GM06990 (cell line): ENCODE results near the gene DGKE.

Experiments
- DNase-seq: peaks from one replicate; pipeline ENCODE4 v3.0.0-alpha.2; 2011; ENCODE audit not compliant: insufficient read length; ENCODE audit errors: extremely low read depth
- H3K27me3 ChIP-seq: replicated peaks from 2 replicates; pipeline ENCODE4 v1.6.0; 2011; ENCODE audit warnings: low read length; ENCODE audit not compliant: control insufficient read depth, insufficient read depth
- H3K36me3 ChIP-seq: 2 replicates; pipeline ENCODE4 v1.5.1; 2011; ENCODE audit warnings: low read length; ENCODE audit not compliant: control insufficient read depth, insufficient read depth
- H3K4me3 ChIP-seq: replicated peaks from 2 replicates; pipeline ENCODE4 v1.5.1; 2011; ENCODE audit warnings: low read depth, mild to moderate bottlenecking, control low read depth, low read length
- TF ChIP-seq, protein P1 (sequence below): IDR thresholded peaks from 2 replicates; pipeline ENCODE4 v1.5.1; 2011; ENCODE audit warnings: low read length, control low read depth, mild to moderate bottlenecking, inconsistent platforms; ENCODE audit not compliant: insufficient read depth, poor library complexity, severe bottlenecking

DGKE gene

DNA sequence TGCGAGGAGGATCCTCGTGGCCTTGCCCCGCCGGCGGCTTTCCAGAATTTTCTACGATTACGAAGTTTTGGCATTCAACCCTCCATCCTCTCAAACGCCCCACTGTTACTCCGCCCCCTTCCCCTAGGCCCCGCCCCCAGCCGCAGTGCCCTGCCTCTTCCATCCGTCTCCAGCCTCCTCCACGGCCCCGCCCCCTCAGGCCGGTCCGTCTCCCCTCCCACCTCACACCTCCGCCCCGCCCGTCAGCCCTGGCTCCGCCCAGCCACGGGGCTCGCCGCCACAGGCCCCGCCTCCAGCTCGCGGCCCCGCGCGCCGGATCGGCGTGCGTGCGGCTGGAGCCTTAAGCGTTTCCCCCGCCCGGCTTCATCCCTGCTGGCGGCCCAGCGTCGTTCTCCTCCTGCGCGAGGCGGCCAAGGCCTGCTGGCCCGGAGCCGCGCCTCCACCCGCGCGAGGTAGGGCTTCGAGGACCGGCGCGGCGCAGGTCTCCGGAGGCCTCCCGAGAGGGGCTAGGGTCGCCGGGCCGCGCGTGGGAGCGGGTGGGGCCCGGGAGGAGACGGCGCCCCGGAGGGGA is at the start of gene DGKE, which contains the start of gene C17orf67:
Gene DGKE, plus strand, starts transcription at position 343 of the 571 bp plus-strand sequence. CDS start 645 bp downstream, outside the sequence.
Gene C17orf67, minus strand, starts transcription at position 112 of the 571 bp plus-strand sequence. CDS start 18,110 bp downstream, outside the sequence.
- Histone ChIP-seq H3K4me3 (peak within 1 kb of the TSS; percentile 87), H3K27me3 (no peaks in the 10 kb centered on the region), H3K36me3 (peaks cover 5% of the 10 kb centered on the region)
- DNase-seq, result peak; percentile 94
- TF ChIP-seq, protein P1, sequence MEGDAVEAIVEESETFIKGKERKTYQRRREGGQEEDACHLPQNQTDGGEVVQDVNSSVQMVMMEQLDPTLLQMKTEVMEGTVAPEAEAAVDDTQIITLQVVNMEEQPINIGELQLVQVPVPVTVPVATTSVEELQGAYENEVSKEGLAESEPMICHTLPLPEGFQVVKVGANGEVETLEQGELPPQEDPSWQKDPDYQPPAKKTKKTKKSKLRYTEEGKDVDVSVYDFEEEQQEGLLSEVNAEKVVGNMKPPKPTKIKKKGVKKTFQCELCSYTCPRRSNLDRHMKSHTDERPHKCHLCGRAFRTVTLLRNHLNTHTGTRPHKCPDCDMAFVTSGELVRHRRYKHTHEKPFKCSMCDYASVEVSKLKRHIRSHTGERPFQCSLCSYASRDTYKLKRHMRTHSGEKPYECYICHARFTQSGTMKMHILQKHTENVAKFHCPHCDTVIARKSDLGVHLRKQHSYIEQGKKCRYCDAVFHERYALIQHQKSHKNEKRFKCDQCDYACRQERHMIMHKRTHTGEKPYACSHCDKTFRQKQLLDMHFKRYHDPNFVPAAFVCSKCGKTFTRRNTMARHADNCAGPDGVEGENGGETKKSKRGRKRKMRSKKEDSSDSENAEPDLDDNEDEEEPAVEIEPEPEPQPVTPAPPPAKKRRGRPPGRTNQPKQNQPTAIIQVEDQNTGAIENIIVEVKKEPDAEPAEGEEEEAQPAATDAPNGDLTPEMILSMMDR, result no peak

DNA sequence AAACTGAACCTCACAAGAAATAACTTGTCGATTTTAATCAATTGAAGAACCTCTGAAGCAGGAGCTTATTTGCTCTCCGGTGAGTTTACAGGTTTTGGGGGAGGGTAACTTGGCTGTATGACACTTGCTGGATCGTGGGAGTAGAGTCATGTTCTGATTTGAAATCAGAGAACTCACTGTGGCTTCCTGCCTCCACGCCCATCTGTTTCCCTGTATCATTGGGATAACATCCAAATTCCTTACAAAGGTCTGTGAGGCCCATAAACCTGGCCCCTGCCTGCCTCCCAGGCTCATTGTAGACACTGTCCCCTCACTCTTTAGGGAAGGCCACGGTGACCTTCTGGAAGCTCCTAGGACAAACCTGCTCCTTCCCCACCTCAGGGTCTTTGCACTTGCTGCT is 48.5 kb upstream of the DGKE start:
- no peaks in the 10 kb centered on the region for H3K36me3 ChIP-seq
- TF ChIP-seq, protein P1, result no peak
- no peak overlapping the region for H3K4me3 ChIP-seq
- DNase-seq, result no peak
- H3K27me3 ChIP-seq, result no peaks in the 10 kb centered on the region

DNA sequence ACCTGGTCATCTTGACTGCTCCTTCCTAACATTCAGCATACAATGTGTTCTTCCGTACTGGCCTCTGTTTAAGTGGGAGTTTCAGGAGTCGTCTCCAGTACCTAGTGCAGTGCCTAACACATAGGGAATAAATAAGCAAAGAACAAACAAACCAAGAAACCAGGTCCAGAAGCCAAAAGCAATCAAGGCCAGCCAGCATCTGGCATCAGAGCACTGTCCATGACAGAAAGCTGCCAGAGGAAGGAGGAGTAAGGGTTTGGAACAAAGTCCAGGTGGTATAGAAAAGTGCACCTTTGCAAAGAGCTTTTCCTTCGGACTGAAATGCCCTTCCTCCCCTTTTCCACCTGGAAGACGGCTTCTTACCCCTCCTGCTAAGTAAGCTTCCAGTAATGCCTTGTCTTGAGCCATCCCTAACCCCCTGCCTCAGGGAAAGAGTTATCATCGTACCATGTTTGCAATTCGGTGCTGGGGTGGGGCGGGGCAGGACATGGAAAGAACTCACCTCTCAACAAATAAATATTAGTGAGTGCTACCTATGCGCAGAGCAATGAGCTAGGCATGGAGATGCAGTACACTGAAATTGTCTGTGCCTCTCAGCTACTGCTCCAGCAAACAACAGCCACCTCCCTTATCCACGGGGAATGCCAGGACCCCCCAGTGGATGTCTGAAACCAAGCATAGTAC is 47.8 kb upstream of the DGKE start:
- TF ChIP-seq, protein P1, result no peak
- no peaks in the 10 kb centered on the region for H3K36me3 ChIP-seq
- H3K4me3 ChIP-seq, result no peak overlapping the region

DNA sequence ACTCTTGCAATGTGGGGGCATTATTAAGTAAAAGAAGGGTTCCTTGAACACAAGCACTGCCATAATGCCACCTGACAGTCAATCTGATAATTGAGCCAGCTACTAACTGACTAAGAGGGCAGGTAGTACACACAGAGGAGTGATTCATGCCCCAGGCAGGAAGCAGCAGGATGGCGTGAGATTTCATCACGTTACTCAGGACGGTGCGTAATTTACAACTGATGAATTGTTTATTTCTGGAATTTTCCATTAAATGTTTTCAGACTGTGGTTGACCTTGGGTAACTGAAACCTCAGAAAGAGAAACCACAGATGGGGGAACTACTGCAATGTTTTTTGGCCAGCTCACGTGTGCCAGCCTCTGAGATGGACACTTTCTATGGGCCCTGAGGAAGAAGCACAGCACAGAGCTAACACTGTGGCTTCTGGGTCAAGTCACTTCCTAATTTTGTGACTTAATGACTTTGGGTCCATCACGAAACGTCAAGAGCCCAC is 46.9 kb upstream of the DGKE start:
- TF ChIP-seq, protein P1, result no peak
- Histone ChIP-seq H3K27me3 (no peaks in the 10 kb centered on the region), H3K4me3 (no peak overlapping the region), H3K36me3 (no peaks in the 10 kb centered on the region)
- peak; percentile 14 for DNase-seq

More for the DNA sequence above, 47.8 kb upstream of the DGKE start:
- no peak for DNase-seq
- no peaks in the 10 kb centered on the region for H3K27me3 ChIP-seq

DNA sequence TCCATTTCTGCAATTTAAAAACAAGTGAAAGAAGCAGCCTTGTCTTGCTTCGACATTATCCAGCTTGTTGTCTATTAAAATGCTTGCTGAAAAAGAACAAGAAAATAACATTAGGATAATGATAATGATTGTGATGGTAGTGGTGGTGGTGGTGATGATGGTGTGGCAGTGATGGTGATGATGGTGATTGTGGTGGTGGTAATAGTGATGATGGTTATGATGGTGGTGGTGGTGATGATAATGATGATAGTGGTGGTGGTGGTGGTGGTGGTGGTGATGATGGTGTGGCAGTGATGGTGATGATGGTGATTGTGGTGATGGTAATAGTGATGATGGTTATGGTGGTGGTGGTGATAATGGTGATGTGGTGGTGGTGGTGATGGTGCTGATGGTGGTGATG is 41.7 kb upstream of the DGKE start:
- no peaks in the 10 kb centered on the region for H3K36me3 ChIP-seq
- no peak overlapping the region for H3K4me3 ChIP-seq
- no peaks in the 10 kb centered on the region for H3K27me3 ChIP-seq
- no peak for DNase-seq
- TF ChIP-seq, protein P1, result no peak
